ENCODE results near the gene ZNF805.
"Not testable (repeated sequence)": the region's sequence is repeated elsewhere in the genome, so short reads cannot be mapped to it uniquely, and the experiment has no call there.

ZNF805 gene

DNA sequence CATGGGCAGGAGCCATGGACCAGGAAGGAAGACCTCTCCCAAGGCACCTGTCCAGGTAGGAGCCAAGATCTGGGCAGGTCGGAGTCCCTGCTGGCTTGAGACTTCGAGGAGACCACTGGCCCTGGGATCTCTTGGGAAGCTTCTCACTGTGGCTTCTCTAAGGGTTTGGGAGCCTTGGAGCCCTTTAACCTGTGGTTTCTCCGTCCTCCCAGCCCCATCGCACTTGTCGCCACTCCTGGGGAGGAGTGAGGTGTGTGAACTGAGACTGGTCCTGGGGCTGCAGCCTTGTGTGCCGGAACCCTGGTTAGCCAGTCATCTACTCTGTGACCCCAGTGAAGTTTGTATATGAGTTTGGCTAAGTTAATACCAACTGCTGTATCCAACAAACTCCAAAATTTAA is 8.2 kb downstream of the ZNF805 start:
- no peaks in the 10 kb centered on the region for H3K27me3 ChIP-seq (ENCODE audit: insufficient read depth, low read length, poor library complexity)
- no peak overlapping the region for H3K4me3 ChIP-seq (ENCODE audit: low read length)
- no peak overlapping the region for H3K4me2 ChIP-seq (ENCODE audit: low read length)
- no peak overlapping the region for H2BK120ac ChIP-seq (ENCODE audit: low read depth, low read length)
- H3K36me3 ChIP-seq (ENCODE audit: control insufficient read depth, insufficient read depth, low read length): peaks cover 2% of the 10 kb centered on the region
- H4K5ac ChIP-seq (ENCODE audit: low read length): no peak overlapping the region
- whole genome bisulfite sequencing (ENCODE audit: extremely low coverage, insufficient coverage, low lambda C conversion rate): no CpG with 5 or more reads among the region's 6 CpGs
- H2BK5ac ChIP-seq (ENCODE audit: low read length): no peak overlapping the region
- H3K9ac ChIP-seq (ENCODE audit: low read length): no peak overlapping the region
- H3K56ac ChIP-seq (ENCODE audit: low read length): no peak overlapping the region
- no peak overlapping the region for H4K8ac ChIP-seq (ENCODE audit: low read depth, low read length)
- no peak for DNase-seq
- peaks cover 1% of the 10 kb centered on the region for H3K79me1 ChIP-seq (ENCODE audit: low read length)
- no peaks in the 10 kb centered on the region for H3K4me1 ChIP-seq (ENCODE audit: control insufficient read depth, low read depth, low read length)
- H3K27ac ChIP-seq (ENCODE audit: low read depth, low read length): no peak overlapping the region
- H3K4ac ChIP-seq (ENCODE audit: low read depth, low read length): no peak overlapping the region
- no peak overlapping the region for H2BK15ac ChIP-seq (replicated peaks; ENCODE audit: low read depth)
- no peaks in the 10 kb centered on the region for H3K79me2 ChIP-seq (ENCODE audit: control insufficient read depth, insufficient read depth, low read length)
- no peak overlapping the region for H2AK5ac ChIP-seq (ENCODE audit: low read length)
- no peak overlapping the region for H3K18ac ChIP-seq (ENCODE audit: low read length)
- no peak overlapping the region for H3K23ac ChIP-seq (ENCODE audit: low read length)

DNA sequence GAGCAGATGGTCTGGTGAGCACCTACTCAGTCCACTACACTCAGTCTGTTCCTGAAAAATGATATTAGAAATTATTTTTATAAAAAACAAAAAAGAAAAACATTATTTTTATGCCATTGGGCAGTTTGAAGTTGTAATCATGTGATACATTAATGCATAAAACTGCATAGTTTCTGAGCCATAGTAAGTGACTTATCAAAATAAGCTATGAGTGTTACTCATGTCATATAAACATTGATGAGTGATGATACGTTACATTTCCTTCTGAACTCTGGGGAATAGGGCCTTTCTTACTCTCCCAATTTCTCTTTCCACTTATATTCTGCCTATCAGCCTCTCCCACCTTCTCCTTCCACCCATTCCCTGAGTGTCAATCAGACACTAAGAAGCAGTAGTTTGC is 8.9 kb downstream of the ZNF805 start:
- peaks cover 2% of the 10 kb centered on the region for H3K36me3 ChIP-seq (ENCODE audit: control insufficient read depth, insufficient read depth, low read length)
- H3K9ac ChIP-seq (ENCODE audit: low read length): no peak overlapping the region
- no peaks in the 10 kb centered on the region for H3K27me3 ChIP-seq (ENCODE audit: insufficient read depth, low read length, poor library complexity)
- no peak overlapping the region for H2BK15ac ChIP-seq (replicated peaks; ENCODE audit: low read depth)
- no peak overlapping the region for H2BK5ac ChIP-seq (ENCODE audit: low read length)
- H3K18ac ChIP-seq (ENCODE audit: low read length): no peak overlapping the region
- peaks cover 1% of the 10 kb centered on the region for H3K79me1 ChIP-seq (ENCODE audit: low read length)
- H3K56ac ChIP-seq (ENCODE audit: low read length): no peak overlapping the region
- no peak overlapping the region for H2AK5ac ChIP-seq (ENCODE audit: low read length)
- no peak overlapping the region for H4K5ac ChIP-seq (ENCODE audit: low read length)
- DNase-seq: no peak
- H3K27ac ChIP-seq (ENCODE audit: low read depth, low read length): no peak overlapping the region
- no peak overlapping the region for H3K4me2 ChIP-seq (ENCODE audit: low read length)
- no peaks in the 10 kb centered on the region for H3K4me1 ChIP-seq (ENCODE audit: control insufficient read depth, low read depth, low read length)
- no peak overlapping the region for H3K23ac ChIP-seq (ENCODE audit: low read length)
- no peaks in the 10 kb centered on the region for H3K79me2 ChIP-seq (ENCODE audit: control insufficient read depth, insufficient read depth, low read length)
- H2BK120ac ChIP-seq (ENCODE audit: low read depth, low read length): no peak overlapping the region
- no peak overlapping the region for H4K8ac ChIP-seq (ENCODE audit: low read depth, low read length)
- WGBS (ENCODE audit: extremely low coverage, insufficient coverage, low lambda C conversion rate): no CpG with 5 or more reads among the region's 1 CpG
- no peak overlapping the region for H3K4me3 ChIP-seq (ENCODE audit: low read length)
- H3K4ac ChIP-seq (ENCODE audit: low read depth, low read length): no peak overlapping the region

DNA sequence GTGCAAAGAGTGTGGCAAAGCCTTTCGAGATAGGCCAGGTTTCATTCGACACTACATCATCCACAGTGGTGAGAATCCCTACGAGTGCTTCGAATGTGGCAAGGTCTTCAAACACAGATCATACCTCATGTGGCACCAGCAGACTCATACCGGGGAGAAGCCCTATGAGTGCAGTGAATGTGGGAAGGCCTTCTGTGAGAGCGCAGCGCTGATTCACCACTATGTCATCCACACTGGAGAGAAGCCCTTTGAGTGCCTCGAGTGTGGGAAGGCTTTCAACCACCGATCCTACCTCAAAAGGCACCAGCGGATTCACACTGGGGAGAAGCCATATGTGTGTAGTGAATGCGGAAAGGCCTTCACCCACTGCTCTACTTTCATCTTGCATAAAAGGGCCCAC is 13.3 kb downstream of the ZNF805 start:
- not testable (repeated sequence) for H3K4me2 ChIP-seq (ENCODE audit: low read length); H3K27ac ChIP-seq (ENCODE audit: low read depth, low read length); H3K4ac ChIP-seq (ENCODE audit: low read depth, low read length); H2BK15ac ChIP-seq (replicated peaks; ENCODE audit: low read depth); H2AK5ac ChIP-seq (ENCODE audit: low read length); H3K36me3 ChIP-seq (ENCODE audit: control insufficient read depth, insufficient read depth, low read length); H4K5ac ChIP-seq (ENCODE audit: low read length); H3K56ac ChIP-seq (ENCODE audit: low read length); H2BK5ac ChIP-seq (ENCODE audit: low read length); H3K23ac ChIP-seq (ENCODE audit: low read length); H3K4me3 ChIP-seq (ENCODE audit: low read length); DNase-seq; H3K18ac ChIP-seq (ENCODE audit: low read length); H4K8ac ChIP-seq (ENCODE audit: low read depth, low read length); H3K27me3 ChIP-seq (ENCODE audit: insufficient read depth, low read length, poor library complexity); H3K9ac ChIP-seq (ENCODE audit: low read length); H3K4me1 ChIP-seq (ENCODE audit: control insufficient read depth, low read depth, low read length); H2BK120ac ChIP-seq (ENCODE audit: low read depth, low read length); H3K79me2 ChIP-seq (ENCODE audit: control insufficient read depth, insufficient read depth, low read length); H3K79me1 ChIP-seq (ENCODE audit: low read length)
- WGBS (ENCODE audit: extremely low coverage, insufficient coverage, low lambda C conversion rate): no CpG with 5 or more reads among the region's 11 CpGs

DNA sequence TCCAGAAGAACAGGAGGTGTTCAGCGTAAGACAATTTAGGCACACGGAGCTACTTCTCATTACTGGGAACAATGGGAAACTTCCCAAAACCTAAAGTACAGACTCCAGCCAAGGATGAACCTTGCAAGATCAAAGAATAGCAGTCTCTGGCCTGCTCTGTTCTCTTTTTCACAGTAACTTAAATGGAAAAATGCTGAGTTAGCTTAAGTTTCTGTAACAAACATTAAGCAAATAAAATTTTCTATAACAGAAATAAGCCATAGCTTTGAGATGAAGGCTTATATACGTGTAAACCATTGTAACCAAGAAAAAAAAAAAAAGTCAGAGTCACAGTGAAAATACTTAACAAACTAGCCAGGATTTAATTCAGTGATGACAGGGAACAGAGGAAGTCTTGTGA is 21.6 kb downstream of the ZNF805 start:
- no peak overlapping the region for H3K27ac ChIP-seq (ENCODE audit: low read depth, low read length)
- no peaks in the 10 kb centered on the region for H3K36me3 ChIP-seq (ENCODE audit: control insufficient read depth, insufficient read depth, low read length)
- H3K4me3 ChIP-seq (ENCODE audit: low read length): no peak overlapping the region
- no peak overlapping the region for H3K9ac ChIP-seq (ENCODE audit: low read length)
- no peak overlapping the region for H3K56ac ChIP-seq (ENCODE audit: low read length)
- WGBS (ENCODE audit: extremely low coverage, insufficient coverage, low lambda C conversion rate): no CpG with 5 or more reads among the region's 3 CpGs
- no peak overlapping the region for H3K4ac ChIP-seq (ENCODE audit: low read depth, low read length)
- no peak overlapping the region for H2BK5ac ChIP-seq (ENCODE audit: low read length)
- no peak overlapping the region for H4K8ac ChIP-seq (ENCODE audit: low read depth, low read length)
- no peak overlapping the region for H4K5ac ChIP-seq (ENCODE audit: low read length)
- no peak overlapping the region for H2BK15ac ChIP-seq (replicated peaks; ENCODE audit: low read depth)
- no peaks in the 10 kb centered on the region for H3K79me2 ChIP-seq (ENCODE audit: control insufficient read depth, insufficient read depth, low read length)
- no peak overlapping the region for H3K4me2 ChIP-seq (ENCODE audit: low read length)
- no peaks in the 10 kb centered on the region for H3K27me3 ChIP-seq (ENCODE audit: insufficient read depth, low read length, poor library complexity)
- no peak overlapping the region for H2BK120ac ChIP-seq (ENCODE audit: low read depth, low read length)
- H2AK5ac ChIP-seq (ENCODE audit: low read length): no peak overlapping the region
- H3K23ac ChIP-seq (ENCODE audit: low read length): no peak overlapping the region
- H3K4me1 ChIP-seq (ENCODE audit: control insufficient read depth, low read depth, low read length): peaks cover 5% of the 10 kb centered on the region
- no peak for DNase-seq
- H3K79me1 ChIP-seq (ENCODE audit: low read length): peaks cover 3% of the 10 kb centered on the region
- H3K18ac ChIP-seq (ENCODE audit: low read length): no peak overlapping the region

DNA sequence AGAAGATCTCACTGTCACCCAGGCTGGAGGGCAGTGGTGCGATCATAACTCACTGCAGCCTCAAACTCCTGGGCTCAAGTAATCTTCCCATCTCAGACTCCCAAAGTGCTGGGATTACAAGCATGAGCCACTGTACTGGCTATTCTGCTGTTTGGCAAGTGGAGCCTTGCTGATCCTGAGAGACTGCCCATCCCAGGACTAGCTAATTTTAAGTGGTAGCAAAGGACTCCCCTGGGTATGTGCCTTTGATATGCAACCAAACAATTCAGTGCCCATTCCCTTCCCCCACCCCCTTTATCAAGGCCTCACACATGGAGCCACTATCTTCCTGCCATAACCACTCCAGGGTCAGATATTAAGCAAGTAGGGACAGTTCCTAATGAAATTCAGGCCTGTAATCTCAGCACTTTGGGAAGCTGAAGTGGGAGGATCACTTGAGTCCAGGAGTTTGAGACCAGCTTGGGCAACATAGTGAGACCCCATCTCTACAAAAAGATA is 22.9 kb downstream of the ZNF805 start:
- H3K4me2 ChIP-seq (ENCODE audit: low read length): no peak overlapping the region
- no peak for DNase-seq

DNA sequence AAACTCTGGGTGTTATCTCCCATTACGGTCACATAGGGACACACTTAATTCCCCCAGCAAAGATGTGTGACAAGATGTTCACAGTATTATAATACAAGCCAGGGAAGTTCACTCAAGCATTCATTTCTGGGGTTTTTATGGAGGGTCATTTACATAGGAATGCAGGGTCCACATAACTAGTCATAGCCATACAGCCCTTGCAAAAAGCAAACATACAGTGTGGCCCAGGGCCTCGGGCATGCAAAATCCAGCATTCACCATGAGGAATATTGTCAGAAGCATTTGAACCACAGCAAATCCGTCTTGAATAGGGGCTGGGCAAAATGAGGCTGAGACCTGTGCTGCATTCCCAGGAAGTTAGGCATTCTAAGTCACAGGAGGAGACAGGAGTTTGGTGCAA is 26.9 kb downstream of the ZNF805 start:
- H3K27ac ChIP-seq (ENCODE audit: low read depth, low read length): no peak overlapping the region
- no CpG with 5 or more reads among the region's 3 CpGs for WGBS (ENCODE audit: extremely low coverage, insufficient coverage, low lambda C conversion rate)
- H2BK120ac ChIP-seq (ENCODE audit: low read depth, low read length): no peak overlapping the region
- no peak overlapping the region for H2BK5ac ChIP-seq (ENCODE audit: low read length)
- no peak overlapping the region for H3K23ac ChIP-seq (ENCODE audit: low read length)
- no peak for DNase-seq
- no peak overlapping the region for H4K5ac ChIP-seq (ENCODE audit: low read length)
- H3K4me3 ChIP-seq (ENCODE audit: low read length): no peak overlapping the region
- H2AK5ac ChIP-seq (ENCODE audit: low read length): no peak overlapping the region
- H3K27me3 ChIP-seq (ENCODE audit: insufficient read depth, low read length, poor library complexity): no peaks in the 10 kb centered on the region
- no peak overlapping the region for H3K56ac ChIP-seq (ENCODE audit: low read length)
- no peak overlapping the region for H3K4ac ChIP-seq (ENCODE audit: low read depth, low read length)
- no peak overlapping the region for H2BK15ac ChIP-seq (replicated peaks; ENCODE audit: low read depth)
- H3K9ac ChIP-seq (ENCODE audit: low read length): no peak overlapping the region
- no peaks in the 10 kb centered on the region for H3K79me2 ChIP-seq (ENCODE audit: control insufficient read depth, insufficient read depth, low read length)
- H3K18ac ChIP-seq (ENCODE audit: low read length): no peak overlapping the region
- H3K4me1 ChIP-seq (ENCODE audit: control insufficient read depth, low read depth, low read length): peaks cover 5% of the 10 kb centered on the region
- H4K8ac ChIP-seq (ENCODE audit: low read depth, low read length): no peak overlapping the region
- H3K4me2 ChIP-seq (ENCODE audit: low read length): no peak overlapping the region
- no peaks in the 10 kb centered on the region for H3K36me3 ChIP-seq (ENCODE audit: control insufficient read depth, insufficient read depth, low read length)
- no peaks in the 10 kb centered on the region for H3K79me1 ChIP-seq (ENCODE audit: low read length)

More for the DNA sequence above, 22.9 kb downstream of the ZNF805 start:
- Histone ChIP-seq H3K9ac (ENCODE audit: low read length) (no peak overlapping the region), H3K79me1 (ENCODE audit: low read length) (peaks cover 3% of the 10 kb centered on the region), H2BK15ac (replicated peaks; ENCODE audit: low read depth) (no peak overlapping the region), H2BK5ac (ENCODE audit: low read length) (no peak overlapping the region), H3K4me1 (ENCODE audit: control insufficient read depth, low read depth, low read length) (peaks cover 5% of the 10 kb centered on the region), H3K56ac (ENCODE audit: low read length) (no peak overlapping the region), H4K5ac (ENCODE audit: low read length) (no peak overlapping the region), H3K23ac (ENCODE audit: low read length) (no peak overlapping the region), H3K79me2 (ENCODE audit: control insufficient read depth, insufficient read depth, low read length) (no peaks in the 10 kb centered on the region), H3K4ac (ENCODE audit: low read depth, low read length) (no peak overlapping the region), H3K4me3 (ENCODE audit: low read length) (no peak overlapping the region), H3K27ac (ENCODE audit: low read depth, low read length) (no peak overlapping the region), H3K36me3 (ENCODE audit: control insufficient read depth, insufficient read depth, low read length) (no peaks in the 10 kb centered on the region), H2AK5ac (ENCODE audit: low read length) (no peak overlapping the region), H2BK120ac (ENCODE audit: low read depth, low read length) (no peak overlapping the region), H4K8ac (ENCODE audit: low read depth, low read length) (no peak overlapping the region), H3K27me3 (ENCODE audit: insufficient read depth, low read length, poor library complexity) (no peaks in the 10 kb centered on the region), H3K18ac (ENCODE audit: low read length) (no peak overlapping the region)
- WGBS (ENCODE audit: extremely low coverage, insufficient coverage, low lambda C conversion rate): no CpG with 5 or more reads among the region's 1 CpG
